ENCODE data around the gene ITGAX. TPM values are rescaled to one million over a fixed set of nuclear protein-coding genes. Genes with fewer than 3 reads are reported as not detected.

ITGAX gene
- total and polyA plus RNA-seq, 7 donors: 0.60 to 7.6 (median 1.8) TPM

- Histone ChIP-seq H3K27ac (no peak overlapping the region), H3K36me3 (no peaks in the 10 kb centered on the region), H3K9me3 (no peaks in the 10 kb centered on the region), H3K27me3 (peaks cover 0 to 7% (median 0%) of the 10 kb centered on the region in 3 donors), H3K4me1 (no peaks in the 10 kb centered on the region), H3K4me3 (no peak overlapping the region)
- no peak for TF ChIP-seq POLR2A (IDR thresholded peaks at IDR 0.05)
- no peak for TF ChIP-seq POLR2AphosphoS5 (IDR thresholded peaks at IDR 0.05)
- TF ChIP-seq CTCF (IDR thresholded peaks at IDR 0.05): no peak
- TF ChIP-seq EP300 (IDR thresholded peaks at IDR 0.05): no peak
- DNase-seq: no peak
- intact Hi-C loops (cut with DNase I): no loop called here
- 61 to 86% methylated on average over 9 of the region's 9 CpGs for WGBS, 2 donors
These were observed 55.1 kb downstream of the ITGAX start for GRCh38 chr16:31410082-31410481.

GRCh38 chr16:31411024-31411844, 56.3 kb downstream of the ITGAX start:
- peaks cover 0 to 7% (median 0%) of the 10 kb centered on the region in 3 donors for H3K27me3 ChIP-seq
- TF ChIP-seq EP300 (IDR thresholded peaks at IDR 0.05) (no peak), POLR2AphosphoS5 (IDR thresholded peaks at IDR 0.05) (no peak), CTCF (IDR thresholded peaks at IDR 0.05) (no peak), POLR2A (IDR thresholded peaks at IDR 0.05) (no peak)
- H3K27ac ChIP-seq: no peak overlapping the region
- 68 to 81% methylated on average over 22 of the region's 22 CpGs for WGBS, 2 donors
- intact Hi-C loops (cut with DNase I): no loop called here
- no peaks in the 10 kb centered on the region for H3K4me1 ChIP-seq
- DNase-seq: no peak
- no peak overlapping the region for H3K4me3 ChIP-seq
- H3K9me3 ChIP-seq: no peaks in the 10 kb centered on the region
- no peaks in the 10 kb centered on the region for H3K36me3 ChIP-seq

- intact Hi-C loops (cut with DNase I): no loop called here
- Histone ChIP-seq H3K27me3 (peaks cover 0 to 13% (median 0%) of the 10 kb centered on the region in 3 donors), H3K9me3 (no peaks in the 10 kb centered on the region), H3K36me3 (no peaks in the 10 kb centered on the region), H3K27ac (no peak overlapping the region), H3K4me3 (no peak overlapping the region), H3K4me1 (no peaks in the 10 kb centered on the region)
- TF ChIP-seq EP300 (IDR thresholded peaks at IDR 0.05) (no peak), POLR2AphosphoS5 (IDR thresholded peaks at IDR 0.05) (no peak), POLR2A (IDR thresholded peaks at IDR 0.05) (no peak), CTCF (IDR thresholded peaks at IDR 0.05) (no peak)
- 86 to 90% methylated on average over 10 of the region's 10 CpGs for WGBS, 2 donors
- no peak for DNase-seq
These were observed 57.8 kb downstream of the ITGAX start for GRCh38 chr16:31412750-31413149.

GRCh38 chr16:31413381-31413780, 58.4 kb downstream of the ITGAX start:
- 89% methylated on average over 5 of the region's 5 CpGs for WGBS, 2 donors
- no peak for DNase-seq
- intact Hi-C loops (cut with DNase I): no loop called here
- no peak overlapping the region for H3K27ac ChIP-seq
- H3K9me3 ChIP-seq: no peaks in the 10 kb centered on the region
- no peaks in the 10 kb centered on the region for H3K4me1 ChIP-seq
- no peaks in the 10 kb centered on the region for H3K36me3 ChIP-seq
- no peak overlapping the region for H3K4me3 ChIP-seq
- peaks cover 0 to 17% (median 0%) of the 10 kb centered on the region in 3 donors for H3K27me3 ChIP-seq
- no peak for TF ChIP-seq CTCF (IDR thresholded peaks at IDR 0.05)
- no peak for TF ChIP-seq EP300 (IDR thresholded peaks at IDR 0.05)
- no peak for TF ChIP-seq POLR2A (IDR thresholded peaks at IDR 0.05)
- TF ChIP-seq POLR2AphosphoS5 (IDR thresholded peaks at IDR 0.05): no peak

Measured in sigmoid colon (tissue), 7 donors.